Hematopoietic multipotent progenitor cell treated with erythropoietin and hydrocortisone succinate and interleukin-3 and kit ligand, for 15 days (in vitro differentiated cells): Measurements from ENCODE around the gene PBX2.
"Not testable (repeated sequence)": the region's sequence is repeated elsewhere in the genome, so short reads cannot be mapped to it uniquely, and the experiment has no call there.

ENCODE experiments used
- DNase-seq: peaks from one replicate; pipeline ENCODE4 v3.0.0-alpha.2; 2015; ENCODE audit warnings: low spot score

The PBX2 gene

DNA sequence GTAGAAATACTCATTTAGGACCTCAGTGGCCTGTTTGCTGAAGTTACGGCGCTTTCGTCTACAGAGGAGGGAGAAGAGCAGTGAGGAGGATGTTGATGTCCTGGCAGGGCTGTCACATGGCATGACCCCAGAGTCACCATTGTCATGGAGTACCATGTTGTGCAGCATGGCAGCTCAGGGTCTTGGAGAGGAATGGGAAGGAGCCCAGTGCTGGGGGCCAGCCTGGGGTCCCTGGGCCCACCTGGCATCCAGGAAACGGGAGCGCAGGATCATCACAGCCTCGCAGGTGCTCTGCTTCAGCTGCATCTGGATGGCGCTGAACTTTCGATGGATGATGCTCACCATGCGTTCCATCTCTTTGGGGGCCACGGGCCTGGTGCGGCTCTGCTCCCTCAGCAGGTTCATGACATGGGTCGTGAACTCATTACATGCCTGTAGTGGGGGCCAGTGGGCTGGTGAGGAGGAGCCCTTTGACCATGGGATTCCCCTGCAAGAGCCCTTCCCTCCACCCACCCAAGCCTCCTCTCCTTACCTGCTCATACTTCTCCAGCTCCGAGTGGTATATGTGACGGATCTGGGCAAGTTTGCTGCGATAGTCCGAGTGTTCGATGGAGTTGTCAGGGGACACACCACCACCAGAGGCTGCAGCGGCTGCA is 2.1 kb downstream of the PBX2 start:
- not testable (repeated sequence) for DNase-seq

DNA sequence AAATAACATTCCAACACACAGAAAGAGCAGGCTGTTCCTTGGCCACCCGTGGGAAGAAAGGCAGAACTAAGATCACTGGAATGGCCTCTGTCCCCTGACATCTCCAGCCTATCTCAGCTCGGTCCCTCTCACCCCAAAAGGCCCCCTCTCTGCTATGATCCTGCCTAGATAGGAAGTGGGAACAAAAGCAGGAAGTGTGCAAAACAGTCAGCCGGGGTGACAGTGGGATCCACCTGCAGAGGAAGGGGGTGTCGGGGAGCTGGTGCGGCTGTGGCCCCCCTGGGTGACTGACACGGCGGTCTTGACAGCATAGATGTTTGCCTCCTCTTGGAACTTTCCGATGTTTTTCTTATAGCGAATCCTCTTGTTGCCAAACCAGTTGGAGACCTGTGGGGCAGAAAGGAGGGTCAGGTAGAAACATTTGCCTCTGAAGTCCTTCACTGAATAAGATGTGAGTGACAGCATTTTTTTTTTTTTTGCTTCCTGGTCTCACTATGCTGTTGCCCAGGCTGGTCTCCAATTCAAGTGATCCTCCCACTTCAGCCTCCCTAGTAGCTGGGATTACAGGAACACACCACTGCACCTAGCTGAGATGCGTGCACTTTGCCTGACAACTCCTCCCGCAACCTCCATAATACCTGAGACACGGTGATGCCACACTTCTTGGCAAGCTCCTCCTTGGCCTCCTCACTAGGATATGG is 2.8 kb downstream of the PBX2 start:
- DNase-seq = no peak

GRCh38 chr6:32186151-32186840 is 3.7 kb downstream of the PBX2 start:
- DNase-seq = not testable (repeated sequence)

GRCh38 chr6:32185681-32186131 is 4.3 kb downstream of the PBX2 start:
- peak; percentile 93 for DNase-seq

DNA sequence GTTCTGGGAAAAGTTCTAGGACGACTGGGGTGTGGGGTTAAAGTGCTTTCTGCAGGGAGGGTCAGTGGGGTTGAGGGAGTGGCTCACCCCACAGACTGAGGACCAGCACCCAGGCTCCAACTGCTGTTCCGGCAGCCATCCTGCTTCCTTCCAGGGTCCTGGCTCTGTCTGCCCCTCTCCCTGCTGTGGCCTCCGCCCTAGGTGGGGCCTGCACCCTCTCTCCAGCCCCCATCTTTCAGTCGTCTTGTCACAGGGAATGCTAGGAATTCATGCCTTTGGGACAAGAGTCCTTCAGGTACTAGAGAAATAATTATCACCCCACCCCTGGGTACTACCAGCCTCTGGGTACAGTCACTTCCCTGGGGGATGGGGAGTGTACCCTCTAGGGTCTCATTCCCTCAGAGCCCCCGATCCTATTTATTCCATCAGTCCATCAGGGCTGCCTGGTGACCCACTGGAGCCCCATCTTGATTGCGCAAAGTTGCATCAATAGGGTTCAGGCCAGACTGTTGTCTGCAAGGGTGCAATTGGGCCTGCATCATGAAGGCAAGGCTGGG is 5.8 kb downstream of the PBX2 start, which contains the start of gene AGER:
Gene AGER (minus strand): TSS at position 170 of the 557 bp plus-strand sequence. CDS start 31 bp downstream, at position 139.
- DNase-seq = no peak

GRCh38 chr6:32183483-32184083 is 6.4 kb downstream of the PBX2 start:
- no peak for DNase-seq

GRCh38 chr6:32183030-32183429 is 7.0 kb downstream of the PBX2 start:
- no peak for DNase-seq

GRCh38 chr6:32182555-32182981 is 7.4 kb downstream of the PBX2 start:
- DNase-seq = no peak

DNA sequence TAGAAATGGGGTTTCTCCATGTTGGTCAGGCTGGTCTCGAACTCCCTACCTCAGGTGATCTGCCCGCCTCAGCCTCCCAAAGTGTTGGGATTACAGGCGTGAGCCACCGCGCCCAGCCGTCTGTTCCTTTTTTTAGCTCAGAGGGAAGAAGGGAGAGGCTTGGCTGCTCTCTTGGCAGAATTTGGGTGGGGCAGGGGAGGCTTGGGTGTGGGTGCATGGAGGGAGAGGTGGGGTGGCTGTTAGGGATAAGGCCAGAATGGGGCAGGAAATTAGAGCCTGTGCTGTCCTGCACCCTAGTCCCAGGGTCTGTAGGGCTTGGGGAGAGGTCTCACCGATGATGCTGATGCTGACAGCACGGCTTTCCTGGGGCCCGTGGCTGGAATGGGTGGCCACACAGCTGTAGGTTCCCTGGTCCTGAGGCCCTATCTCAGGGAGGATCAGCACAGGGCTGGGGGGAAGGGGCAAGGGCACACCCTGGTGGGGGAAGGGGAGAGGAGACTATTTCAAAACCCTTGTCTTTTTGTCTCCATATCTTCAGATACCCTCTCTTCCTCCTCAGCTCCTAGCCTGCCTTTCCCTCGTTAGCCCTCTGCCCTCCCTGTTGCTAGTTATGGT is 8.0 kb downstream of the PBX2 start:
- peak; percentile 75 for DNase-seq

DNA sequence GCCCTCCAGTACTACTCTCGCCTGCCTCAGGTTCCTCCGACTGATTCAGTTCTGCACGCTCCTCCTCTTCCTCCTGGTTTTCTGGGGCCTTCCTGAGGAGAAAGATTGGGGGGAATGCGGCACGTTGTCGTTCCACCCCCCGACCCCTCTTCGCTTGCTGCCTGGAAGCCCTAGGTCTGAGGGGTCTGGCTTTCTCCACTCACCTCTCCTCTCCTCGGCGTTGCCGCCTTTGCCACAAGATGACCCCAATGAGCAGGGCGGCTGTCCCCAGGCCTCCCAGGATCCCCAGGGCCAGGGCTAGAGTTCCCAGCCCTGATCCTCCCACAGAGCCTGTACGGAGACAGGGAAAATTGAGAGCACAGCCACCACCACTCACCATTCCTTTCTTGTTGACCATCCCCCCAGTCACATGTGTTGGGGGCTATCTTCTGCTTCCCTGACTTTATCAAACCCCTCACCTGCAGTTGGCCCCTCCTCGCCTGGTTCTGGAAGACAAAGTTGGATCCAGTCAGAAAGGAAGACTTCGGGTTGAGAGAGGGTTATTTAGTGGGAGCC is 8.8 kb downstream of the PBX2 start:
- DNase-seq = no peak

GRCh38 chr6:32179766-32180405 is 10.1 kb downstream of the PBX2 start:
- no peak for DNase-seq

DNA sequence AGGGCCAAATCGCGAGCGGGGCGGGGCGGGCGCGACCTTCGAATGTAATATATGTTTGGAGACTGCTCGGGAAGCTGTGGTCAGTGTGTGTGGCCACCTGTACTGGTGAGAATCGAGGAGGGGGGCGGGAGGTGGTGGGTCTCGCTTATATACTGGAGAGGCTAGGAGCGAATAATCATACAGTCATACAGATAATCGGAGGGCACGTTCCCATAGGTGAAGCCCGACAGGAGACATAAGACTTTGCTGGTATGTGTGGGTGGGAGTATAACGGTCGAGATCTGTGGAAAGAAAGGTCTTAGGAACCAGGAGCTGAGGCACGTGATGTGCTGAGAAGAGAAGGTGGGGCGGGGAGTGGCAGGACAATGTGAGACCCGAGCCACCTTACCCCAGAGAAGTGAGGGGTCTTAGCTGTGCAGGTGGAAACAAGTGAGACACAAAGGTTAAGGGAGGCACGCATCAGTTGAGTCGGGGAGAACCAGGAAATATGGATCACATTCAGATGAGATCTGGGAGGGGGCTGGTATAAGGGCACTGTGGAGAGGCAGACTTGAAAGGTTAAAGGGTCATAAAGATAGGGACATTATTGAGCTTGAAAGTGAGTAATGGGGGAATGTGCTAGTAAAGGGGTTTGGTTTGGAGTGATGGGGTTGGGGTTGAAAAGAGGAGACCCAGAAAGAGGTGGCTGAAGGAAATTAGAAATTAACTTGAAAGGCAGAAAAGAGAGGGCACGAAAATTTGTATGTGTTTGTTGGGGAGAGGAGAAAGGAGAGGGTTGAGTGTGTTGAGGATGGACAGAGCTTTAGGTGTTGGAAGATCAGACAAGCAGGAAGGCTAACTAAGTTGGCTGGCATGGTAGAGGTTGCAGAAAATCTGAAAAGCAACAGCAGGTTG is 11.2 kb downstream of the PBX2 start:
- DNase-seq = no peak

- peak; percentile 100 for DNase-seq
Measured at GRCh38 chr6:32177788-32178546, 12.0 kb downstream of the PBX2 start, which contains the start of gene RNF5. Gene RNF5 (plus strand): TSS chr6:32178405. CDS start chr6:32178512, 107 bp downstream.

DNA sequence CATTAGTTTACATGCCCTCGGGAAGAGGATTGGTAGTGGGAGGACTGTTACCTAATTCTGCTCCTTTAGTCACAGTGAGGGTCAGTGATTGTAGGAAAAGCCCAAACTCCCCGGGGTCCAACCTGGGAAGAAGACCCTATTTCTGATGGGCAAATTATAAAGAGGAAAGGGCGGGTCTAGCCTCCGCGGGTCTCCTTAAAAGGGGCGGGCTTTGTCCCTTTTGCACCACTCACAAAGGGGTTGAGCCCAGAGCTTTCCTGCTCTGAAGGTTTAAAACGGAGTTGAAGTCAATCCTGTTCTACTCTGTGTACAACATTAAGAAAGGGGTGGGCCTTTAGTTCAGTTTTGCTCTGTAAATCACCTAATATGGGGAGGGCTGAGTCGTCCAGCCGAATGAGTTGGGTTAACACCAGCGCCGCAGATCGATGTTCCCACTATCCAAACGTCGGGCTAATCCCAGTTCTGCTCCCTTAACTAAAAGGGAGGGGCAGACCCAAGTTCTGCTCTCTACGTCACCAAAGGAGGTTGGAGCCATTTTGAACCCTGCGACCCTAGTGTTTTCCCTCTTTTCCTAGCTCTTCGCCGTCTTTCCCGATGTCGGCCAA is 12.7 kb downstream of the PBX2 start:
- DNase-seq = no peak

DNA sequence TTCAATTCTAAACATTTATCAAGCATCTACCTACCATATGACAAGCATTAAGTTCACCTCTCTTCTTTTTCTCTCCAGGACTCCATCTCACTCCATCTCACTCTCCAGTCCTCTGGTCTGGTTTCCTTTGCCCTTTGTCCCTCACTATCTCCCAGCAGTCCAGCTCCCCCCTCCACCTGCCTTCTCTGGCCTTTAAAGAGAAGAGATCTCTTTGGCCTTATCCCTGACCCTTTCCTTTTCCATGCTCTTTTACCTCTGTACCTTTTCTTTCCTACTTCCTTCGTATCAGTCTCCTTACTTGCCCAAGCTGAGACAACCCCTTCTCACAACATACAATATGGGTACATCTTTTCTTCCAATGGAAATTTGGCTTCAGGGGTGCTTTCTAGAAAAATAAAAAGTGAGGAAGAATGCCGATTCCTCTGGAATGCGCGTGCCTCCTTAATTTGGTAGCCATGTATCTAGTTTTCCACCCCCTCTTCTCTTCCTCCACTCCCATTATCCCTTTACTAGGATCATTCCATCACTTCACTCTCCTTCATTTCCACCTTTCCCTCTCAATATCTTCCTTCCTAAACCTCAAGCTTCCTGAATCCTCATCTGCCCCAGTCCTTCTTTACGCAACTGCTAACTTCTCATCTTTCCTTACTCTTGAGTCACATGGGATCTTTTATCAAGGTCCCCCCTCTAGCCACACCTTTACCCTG is 13.4 kb downstream of the PBX2 start:
- no peak for DNase-seq

GRCh38 chr6:32175711-32176475 is 14.1 kb downstream of the PBX2 start, which contains the start of gene AGPAT1:
Gene AGPAT1 (minus strand): TSS chr6:32176084. CDS start chr6:32171496, 4,588 bp downstream.
- peak; percentile 96 for DNase-seq

DNA sequence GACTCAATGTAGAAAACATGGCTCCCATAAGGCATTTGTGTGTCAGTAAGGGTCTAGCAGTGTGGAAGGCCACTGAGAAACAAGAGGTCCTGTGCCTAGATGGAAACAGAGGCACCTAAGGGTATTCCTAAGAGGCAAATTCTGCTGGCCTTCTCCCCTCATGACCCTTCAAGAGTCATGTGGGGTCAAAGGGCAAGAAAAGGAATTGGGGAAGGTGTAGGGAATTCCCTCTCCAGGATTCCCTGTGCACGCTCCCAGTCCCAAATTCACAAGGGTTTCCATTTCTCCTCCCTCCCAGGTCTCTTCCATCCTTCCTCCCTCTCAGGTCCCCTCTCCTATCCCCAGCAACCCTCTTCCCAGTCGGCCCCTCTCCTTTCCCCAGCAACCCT is 14.7 kb downstream of the PBX2 start:
- no peak for DNase-seq
